ENCODE data around the gene CLEC6A. TPM values are rescaled to one million over a fixed set of nuclear protein-coding genes. Genes with fewer than 3 reads are reported as not detected.

CLEC6A gene
- total RNA-seq, 1 experiment from 2014 or later = 0.17 TPM

- Histone ChIP-seq H3K79me2 (ENCODE audit: insufficient read depth, low read length) (no peaks in the 10 kb centered on the region), H2BK5ac (ENCODE audit: insufficient read length, low read length) (no peak overlapping the region), H2BK12ac (ENCODE audit: insufficient read length, low read depth, low read length) (no peak overlapping the region), H3K4ac (ENCODE audit: low read depth, low read length) (no peak overlapping the region), H3K14ac (ENCODE audit: insufficient read depth, low read length) (no peak overlapping the region), H4K8ac (replicated peaks; ENCODE audit: insufficient read length, low read depth, low read length) (no peak overlapping the region), H3T11ph (ENCODE audit: low read length) (no peak overlapping the region), H4K91ac (ENCODE audit: insufficient read length, low read depth, low read length) (no peak overlapping the region), H3K27me3 (ENCODE audit: insufficient read depth, low read length) (no peaks in the 10 kb centered on the region), H2BK15ac (ENCODE audit: low read depth, low read length) (no peak overlapping the region), H2AFZ (ENCODE audit: low read length) (no peak overlapping the region), H3K56ac (ENCODE audit: insufficient read length, low read depth, low read length) (no peak overlapping the region), H3K9ac (ENCODE audit: extremely low read depth, insufficient read length, low read length) (no peak overlapping the region), H3K23me2 (ENCODE audit: insufficient read length, low read depth, low read length, poor library complexity, severe bottlenecking) (no peaks in the 10 kb centered on the region), H3K27ac (ENCODE audit: insufficient read length, low read depth, low read length) (no peak overlapping the region), H3K4me1 (ENCODE audit: insufficient read depth, low read length) (peaks cover 4% of the 10 kb centered on the region; the same call in 1 of the 2 replicates), H3K79me1 (ENCODE audit: insufficient read depth, low read depth, low read length, poor library complexity, severe bottlenecking) (no peaks in the 10 kb centered on the region), H3K23ac (ENCODE audit: insufficient read length, low read depth, low read length) (no peak overlapping the region), H4K20me1 (ENCODE audit: control insufficient read depth, insufficient read depth, insufficient read length) (no peaks in the 10 kb centered on the region), H3K4me2 (ENCODE audit: insufficient read depth, insufficient read length, low read length) (no peak overlapping the region), H3K18ac (ENCODE audit: insufficient read length, low read depth, low read length) (no peak overlapping the region), H2AK5ac (ENCODE audit: insufficient read length, low read length) (no peak overlapping the region), H2BK120ac (ENCODE audit: low read depth, low read length, poor library complexity, severe bottlenecking) (no peak overlapping the region), H4K5ac (ENCODE audit: insufficient read length, low read depth, low read length) (no peak overlapping the region), H2BK20ac (ENCODE audit: low read depth, low read length, poor library complexity, severe bottlenecking) (no peak overlapping the region), H3K9me3 (ENCODE audit: control insufficient read depth, low read depth, low read length) (no peaks in the 10 kb centered on the region)
- Mint-ChIP-seq H3K27ac (no peak overlapping the region), H3K4me3 (no peak overlapping the region), H3K36me3 (ENCODE audit: insufficient read depth in 1 of 3, low read depth in 3 of 3) (peaks cover 3 to 10% (median 4%) of the 10 kb centered on the region in 3 experiments; a peak in 4 of 7 replicates), H3K27me3 (ENCODE audit: low read depth) (peaks cover 3% of the 10 kb centered on the region), H3K4me1 (peaks cover 14 to 19% of the 10 kb centered on the region in 2 experiments), H3K9me3 (peaks cover 2 to 6% of the 10 kb centered on the region in 2 experiments)
- TF ChIP-seq CTCF (conservative IDR thresholded peaks at IDR 0.05) = no peak
- no peak for DNase-seq
These were observed 27.3 kb downstream of the CLEC6A start for GRCh38 chr12:8483079-8483478.

All from H9 (cell line).